AG09319 (cell line): ENCODE data around the gene NUFIP2.

ENCODE experiments used
- DNase-seq: peaks from one replicate; pipeline ENCODE4 v3.0.0-alpha.2; 2010; ENCODE audit warnings: low read depth; ENCODE audit errors: extremely low read depth
- CTCF ChIP-seq: IDR thresholded peaks from 2 replicates; pipeline ENCODE4 v1.5.1; 2011; ENCODE audit warnings: low read depth, mild to moderate bottlenecking, inconsistent platforms, low read length, moderate library complexity

Gene NUFIP2

GRCh38 chr17:29252101-29252791 is 41.7 kb downstream of the NUFIP2 start:
- peak; percentile 41 for TF ChIP-seq CTCF

GRCh38 chr17:29251184-29251583 is 42.8 kb downstream of the NUFIP2 start:
- TF ChIP-seq CTCF = no peak
- no peak for DNase-seq

More at GRCh38 chr17:29252101-29252791, 41.7 kb downstream of the NUFIP2 start:
- no peak for DNase-seq

GRCh38 chr17:29250666-29251065 is 43.3 kb downstream of the NUFIP2 start:
- TF ChIP-seq CTCF = no peak
- DNase-seq = no peak

- DNase-seq = no peak
- no peak for TF ChIP-seq CTCF
Measured at GRCh38 chr17:29248845-29249244, 45.1 kb downstream of the NUFIP2 start.

- TF ChIP-seq CTCF = no peak
- no peak for DNase-seq
Measured at GRCh38 chr17:29247219-29247618, 46.7 kb downstream of the NUFIP2 start.

- TF ChIP-seq CTCF = no peak
- no peak for DNase-seq
Measured at GRCh38 chr17:29246628-29247027, 47.3 kb downstream of the NUFIP2 start, which contains the start of gene CRYBA1. TSS of gene CRYBA1 (plus strand) at chr17:29246859. CDS start at chr17:29246864, 5 bp downstream.

GRCh38 chr17:29245401-29245800 is 48.5 kb downstream of the NUFIP2 start:
- DNase-seq = no peak
- no peak for TF ChIP-seq CTCF
